ENCODE measurements around the gene RSAD2.
A peak's percentile ranks its signal among the peaks of the same experiment; 100 is the strongest.

RSAD2 gene

DNA sequence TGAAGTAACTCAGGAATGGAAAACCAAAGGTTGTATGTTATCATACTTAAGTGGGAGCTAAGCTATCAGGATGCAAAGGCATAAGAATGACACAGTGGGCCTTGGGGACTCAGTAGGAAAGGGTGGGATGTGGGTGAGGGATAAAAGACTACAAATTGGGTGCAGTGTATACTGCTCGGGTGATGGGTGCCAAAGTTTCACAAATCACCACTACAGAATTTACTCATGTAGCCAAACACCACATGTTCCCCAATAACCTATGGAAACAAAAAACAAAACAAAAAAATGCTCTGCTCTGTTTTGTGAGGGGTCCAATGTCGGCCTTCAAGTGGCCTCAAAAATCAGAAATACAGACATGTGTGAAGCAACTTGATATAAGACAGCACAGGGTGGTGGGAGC, 30.7 kb downstream of the RSAD2 start:
- DNase-seq, result no peak

DNA sequence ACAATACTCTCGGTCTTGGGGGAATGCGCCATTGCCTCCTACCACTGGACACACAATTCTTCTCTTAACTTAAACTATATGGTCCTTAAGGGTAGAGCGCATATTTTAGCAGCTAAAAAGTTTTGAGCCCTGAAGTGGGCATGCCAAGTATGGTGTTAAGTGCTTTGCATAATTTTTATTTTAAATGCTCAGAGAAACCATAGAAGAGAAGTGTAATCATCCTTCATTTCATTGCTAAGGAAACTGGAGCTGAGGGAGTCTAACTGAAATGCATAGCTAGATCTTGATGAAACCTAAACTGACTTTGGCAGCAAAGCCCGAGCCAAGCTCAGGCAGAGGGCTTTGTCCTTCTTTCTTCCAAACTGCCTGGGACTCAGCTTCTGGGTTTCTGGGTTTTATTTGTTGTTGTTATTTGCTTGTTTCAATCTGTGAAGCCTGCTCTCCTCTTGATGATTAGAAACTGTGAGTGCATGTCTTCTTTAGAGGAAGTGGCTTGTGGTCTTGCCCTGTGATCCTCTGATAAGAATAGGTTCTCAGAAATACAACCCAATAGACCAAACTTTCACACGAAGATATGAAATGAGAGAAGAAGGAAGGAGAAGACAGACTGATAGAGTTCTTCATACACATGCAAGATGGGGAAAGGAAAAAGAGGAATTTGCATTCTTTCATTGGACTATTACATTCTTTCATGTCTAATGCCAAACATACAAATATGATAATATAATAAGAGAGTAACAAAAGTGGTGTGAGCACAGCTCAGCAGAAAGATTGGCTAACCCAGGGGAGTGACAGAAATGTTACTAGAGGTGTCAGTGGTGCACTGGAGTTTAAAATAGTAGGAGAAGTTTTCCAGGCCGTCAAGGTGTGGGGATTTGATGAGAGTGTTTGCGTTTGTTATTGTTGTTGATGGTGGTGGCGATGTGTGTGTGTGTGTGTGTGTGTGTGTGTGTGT, 32.1 kb downstream of the RSAD2 start:
- no peak for DNase-seq

DNA sequence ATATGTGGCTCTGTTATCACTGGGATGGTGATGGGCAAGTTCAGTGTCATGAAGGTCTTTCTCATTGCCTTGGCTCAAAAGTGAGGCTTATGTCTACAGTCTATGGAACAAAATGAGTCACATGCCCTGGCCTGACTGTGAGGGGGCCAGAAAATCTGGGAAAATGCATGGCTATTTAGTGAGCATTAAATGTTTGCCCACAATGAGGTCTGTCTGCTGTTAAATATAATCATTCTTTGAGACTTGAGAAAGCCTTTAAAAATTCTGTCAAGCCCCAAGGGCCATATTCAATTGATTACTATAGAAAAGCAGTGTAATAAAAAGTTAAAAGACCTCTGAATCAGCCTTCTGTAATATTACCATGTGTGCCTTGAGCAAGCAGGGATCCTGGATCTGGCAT, 34.1 kb downstream of the RSAD2 start:
- DNase-seq, result no peak

DNA sequence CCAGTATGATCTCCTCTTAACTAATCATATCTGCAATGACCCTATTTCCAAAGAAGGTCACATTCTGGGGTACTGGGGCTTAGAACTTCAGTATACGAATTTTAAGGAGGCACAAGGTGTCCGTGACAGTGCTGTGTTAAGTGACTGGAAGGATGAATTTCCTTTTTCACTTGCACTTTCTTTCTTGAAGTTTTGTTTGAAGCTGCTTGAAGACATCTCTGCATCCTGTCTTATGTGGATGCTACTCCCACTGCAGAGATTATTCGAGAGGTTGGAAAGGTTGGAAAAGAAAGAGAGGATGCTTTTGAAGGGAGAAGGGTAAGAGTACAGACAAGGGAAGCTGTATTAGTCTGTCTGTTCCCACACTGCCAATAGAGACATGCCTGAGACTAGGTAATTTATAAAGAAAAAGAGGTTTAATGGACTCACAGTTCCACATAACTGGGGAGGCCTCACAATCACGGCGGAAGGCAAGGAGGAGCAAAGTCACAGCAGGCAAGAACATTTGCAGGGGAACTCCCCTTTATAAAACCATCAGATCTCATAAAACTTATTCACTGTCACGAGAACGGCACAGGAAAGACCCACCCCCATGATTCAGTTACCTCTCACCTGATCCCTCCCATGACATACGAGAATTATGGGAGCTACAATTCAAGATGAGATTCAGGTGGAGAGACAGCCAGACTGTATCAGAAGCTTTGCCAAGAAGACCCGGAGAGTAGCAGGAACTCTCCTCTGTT, 36.0 kb downstream of the RSAD2 start:
- DNase-seq, result no peak

DNA sequence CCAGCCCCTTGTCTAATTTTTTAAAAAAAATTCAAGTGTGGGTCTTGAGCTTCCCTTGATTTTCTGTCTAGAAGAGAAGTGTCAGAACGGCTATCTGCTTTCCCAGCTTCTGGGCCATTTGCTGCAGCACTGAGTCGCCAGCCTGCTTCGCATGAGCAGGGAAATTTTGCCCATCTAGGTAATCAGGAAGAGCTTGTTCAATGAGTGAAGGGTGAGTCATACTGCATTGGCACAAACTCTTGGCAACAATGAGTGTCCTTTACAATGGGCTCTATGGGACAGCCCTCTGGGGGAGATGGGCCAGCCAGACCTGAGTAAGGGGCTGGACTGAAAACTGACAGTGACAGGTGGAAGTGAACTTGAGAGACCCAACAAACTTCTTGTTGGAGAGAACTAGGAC, 37.3 kb downstream of the RSAD2 start:
- no peak for DNase-seq

DNA sequence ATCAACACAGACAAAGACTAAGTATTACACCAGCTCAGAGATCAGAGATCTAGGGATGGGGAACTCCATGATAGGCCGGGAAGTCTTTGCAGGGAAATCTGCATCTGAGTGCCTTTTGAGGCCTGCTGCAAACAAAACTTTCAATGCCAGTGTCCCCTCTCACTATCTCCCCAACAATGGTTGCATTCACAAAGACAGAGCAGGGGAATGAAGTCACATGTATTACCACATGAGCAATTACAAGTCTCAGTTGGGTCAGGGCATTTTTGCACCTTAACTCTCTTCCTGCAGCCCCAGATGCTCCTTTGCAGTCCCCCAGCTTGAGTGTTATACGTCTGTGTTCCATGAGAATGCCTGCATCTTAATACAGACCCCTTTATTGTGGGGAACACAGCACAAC, 37.8 kb downstream of the RSAD2 start:
- DNase-seq, result no peak

DNA sequence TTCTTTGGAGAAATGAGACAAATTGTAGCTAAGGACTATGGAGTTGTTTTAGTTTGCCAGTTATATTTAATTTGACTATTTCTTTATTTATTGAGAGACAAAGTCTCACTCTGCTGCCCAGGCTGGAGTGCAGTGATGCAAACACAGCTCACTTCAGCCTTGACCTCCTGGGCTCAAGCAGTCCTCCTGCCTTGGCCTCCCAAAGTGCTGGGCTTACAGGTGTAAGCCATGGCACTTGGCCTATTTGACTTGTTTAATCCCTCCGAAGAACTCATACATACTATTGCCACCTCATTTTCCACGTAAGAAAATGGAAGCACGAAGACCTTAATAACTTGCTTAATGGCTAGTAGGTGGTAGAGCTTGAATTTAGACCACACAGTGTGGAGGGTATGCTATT, 38.6 kb downstream of the RSAD2 start:
- no peak for DNase-seq

DNA sequence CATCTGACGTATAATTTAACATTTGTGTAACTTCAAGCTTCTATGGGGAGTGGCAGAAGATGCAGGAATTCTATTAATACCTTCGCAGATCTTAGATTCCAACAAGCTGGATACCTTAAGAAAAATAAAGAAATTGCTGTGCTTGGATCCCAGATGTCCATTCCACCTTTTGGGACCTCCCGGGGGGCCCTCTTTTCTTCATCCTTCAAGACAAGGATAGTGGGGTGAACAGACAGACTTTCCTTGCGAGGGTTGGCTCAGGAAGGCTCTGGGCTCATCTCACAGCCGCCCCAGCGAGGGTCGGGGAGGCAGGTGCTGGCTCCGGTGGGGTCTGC, 39.1 kb downstream of the RSAD2 start:
- DNase-seq, result no peak

DNA sequence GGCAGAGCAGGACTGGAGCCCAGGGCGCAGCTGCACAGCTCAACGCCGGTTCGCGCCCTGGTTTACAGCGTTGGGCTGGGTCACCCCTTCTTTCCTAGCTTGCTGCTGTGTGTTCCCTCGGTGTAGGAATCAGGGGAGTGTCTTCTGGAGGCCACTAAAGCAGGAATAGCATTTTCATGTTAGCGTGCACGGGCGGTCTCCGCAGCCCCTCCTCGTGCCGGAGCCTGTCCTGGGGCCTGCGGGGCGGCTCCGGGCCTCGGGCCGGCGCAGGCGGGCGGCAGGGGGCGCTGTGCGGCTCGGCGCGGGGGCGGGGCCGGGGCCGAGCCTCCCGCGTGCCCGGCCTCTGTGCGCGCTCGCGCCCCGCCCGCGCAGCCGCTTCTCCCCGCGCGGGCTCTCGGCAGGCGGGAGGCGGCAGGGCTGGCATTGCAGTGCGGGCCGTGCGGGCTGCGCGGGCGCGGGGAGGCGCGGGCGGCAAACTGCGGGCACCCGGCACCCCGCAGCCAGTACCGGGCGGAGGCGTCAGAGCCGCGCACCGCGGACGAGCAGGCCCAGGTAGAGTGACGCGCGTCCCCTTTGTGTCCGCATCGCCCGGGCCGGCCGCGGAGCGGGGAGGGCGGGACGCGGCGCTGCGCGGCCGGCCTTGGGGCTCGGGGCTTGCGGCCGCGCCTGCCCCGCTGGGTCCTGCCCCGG, 39.6 kb downstream of the RSAD2 start, which contains the start of gene RNF144A:
TSS of gene RNF144A (plus strand) at position 342 of the 690 bp plus-strand sequence. CDS start 79,515 bp downstream, outside the sequence.
- DNase-seq, result peak; percentile 17

DNA sequence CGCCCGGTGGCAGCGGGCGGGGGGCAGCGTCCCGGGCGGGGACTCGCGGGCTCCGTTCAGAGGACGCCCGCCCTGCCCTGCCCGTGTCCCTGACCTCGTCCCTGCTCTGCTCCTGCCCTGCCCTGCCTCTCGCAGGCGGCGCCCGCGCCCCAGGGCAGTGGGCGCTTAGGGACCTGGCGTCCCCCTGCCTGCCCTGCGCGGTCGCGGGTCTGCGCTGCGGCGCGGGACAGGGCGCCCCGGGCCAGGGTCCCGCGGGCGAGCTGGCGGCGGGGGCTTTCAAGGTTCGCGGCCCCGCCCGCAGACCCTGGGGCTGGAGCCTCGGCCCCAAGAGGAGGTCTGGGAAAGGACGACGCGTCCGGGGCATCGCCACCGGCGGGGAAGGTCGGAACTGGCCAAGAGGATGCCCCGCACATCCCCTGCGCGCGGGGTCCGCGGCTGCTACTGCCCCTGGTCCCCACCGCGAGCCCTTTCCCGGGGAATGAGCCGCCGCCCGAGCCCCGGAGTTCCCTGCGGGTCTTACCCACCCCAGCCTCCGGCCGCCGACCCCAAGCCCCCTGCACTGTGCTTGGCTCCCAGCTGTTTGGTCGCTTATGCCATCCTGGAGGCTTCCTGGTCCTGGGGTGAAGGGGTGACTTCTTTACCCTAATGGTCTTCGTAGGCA, 40.3 kb downstream of the RSAD2 start:
- no peak for DNase-seq

DNA sequence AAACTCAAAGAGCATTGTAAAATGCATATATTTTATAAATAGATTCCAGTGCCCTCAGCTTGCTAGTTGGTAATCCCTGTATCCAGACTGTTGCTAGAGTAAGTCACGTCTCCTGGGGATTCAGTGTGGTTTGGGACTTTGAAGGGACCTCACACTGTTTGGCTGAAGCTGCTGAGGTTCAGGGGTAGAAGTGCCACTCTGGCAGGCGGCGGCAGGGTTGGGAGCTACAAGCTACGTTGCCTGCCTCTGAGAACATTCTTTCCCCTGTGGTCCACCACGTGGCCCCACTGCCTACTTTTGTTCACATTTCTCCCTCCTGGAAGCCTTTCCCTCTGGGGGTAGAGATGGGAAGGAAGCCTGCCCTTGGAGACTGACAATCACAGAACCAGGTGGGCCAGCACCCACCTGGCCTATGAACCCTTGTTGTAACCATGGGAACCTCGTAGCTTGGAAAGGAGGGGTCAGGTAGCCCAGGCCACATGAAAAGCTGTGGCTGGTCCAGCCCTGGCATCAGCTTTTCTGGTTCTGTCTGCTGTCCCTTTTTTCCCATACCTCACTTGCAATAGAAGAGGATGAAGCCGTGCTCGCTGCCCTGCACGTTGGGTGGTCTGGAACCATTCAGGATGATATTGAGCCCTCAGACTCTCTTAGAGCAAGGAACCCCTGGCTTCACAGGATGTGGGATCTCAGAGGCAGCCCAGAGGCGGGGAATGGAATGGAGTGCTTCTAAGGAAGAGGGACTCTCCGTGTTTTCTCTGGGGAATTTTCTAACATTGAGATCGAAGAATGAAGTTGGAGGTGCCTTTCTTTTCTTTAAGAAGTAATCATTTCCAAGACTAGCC, 42.5 kb downstream of the RSAD2 start:
- DNase-seq, result no peak

DNA sequence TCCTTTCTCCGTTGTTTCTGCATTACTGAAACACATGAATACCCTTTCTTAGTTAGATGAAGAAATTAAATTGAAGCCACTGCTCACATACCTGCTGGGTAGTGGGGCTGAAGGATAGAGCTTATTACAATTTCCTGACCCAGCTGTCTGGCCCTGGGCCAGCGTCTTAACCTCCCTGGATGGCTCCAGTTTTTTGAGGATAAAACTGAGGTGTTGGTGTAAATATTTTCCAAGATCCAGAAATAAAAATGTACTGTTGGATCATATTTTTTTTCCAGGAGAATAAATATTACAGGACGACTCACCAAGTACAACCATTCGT, 43.1 kb downstream of the RSAD2 start:
- DNase-seq, result no peak

DNA sequence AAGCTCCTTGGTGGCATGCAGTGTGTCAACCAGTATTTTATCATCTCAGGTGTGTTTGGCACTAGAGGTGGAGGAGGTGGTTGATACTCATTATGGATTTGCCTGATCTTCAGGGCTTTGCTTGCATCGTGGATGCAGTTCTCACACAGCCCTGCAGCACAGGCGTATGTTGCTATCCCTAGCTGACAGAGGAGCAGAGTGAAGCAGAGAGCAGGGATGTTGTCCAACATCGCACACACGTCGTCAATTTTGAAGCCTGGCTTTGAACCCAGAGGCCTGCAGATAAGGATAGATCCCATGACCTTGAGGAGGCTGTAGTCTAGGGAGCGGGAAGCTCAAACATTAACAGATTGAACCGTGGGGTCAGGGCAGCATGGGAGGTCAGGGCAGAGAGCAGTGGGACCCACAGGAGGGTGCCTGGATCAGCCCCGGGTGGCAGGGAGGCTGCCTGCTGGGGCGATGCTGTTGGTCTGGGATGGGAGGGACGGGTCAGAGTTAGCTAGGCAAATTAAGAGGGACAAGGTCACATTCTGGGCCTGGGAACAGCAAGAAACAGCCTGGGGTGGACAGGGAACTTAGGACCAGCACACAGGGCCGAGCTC, 43.8 kb downstream of the RSAD2 start:
- no peak for DNase-seq

DNA sequence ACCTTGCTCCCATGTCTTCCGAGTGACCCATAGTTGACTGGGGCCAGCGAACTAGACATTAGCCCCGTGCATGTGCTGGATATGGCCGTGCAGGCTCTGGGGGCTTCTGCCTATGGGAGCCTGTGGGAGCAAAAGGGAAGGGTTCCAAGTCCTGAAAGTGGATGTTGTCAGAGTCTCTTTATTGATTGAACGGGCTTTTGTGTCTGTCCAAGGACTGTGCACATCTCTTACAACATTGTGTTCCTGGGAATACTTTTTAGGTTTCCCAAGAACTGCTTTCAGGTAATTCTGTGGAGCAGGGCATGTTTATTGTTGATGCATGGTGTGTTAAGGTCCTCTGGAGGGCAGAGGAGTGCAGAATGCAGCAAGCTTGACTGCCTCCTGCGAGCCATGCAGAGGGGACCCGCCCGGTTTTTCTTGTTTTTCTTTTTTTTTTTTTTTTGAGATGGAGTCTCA, 44.7 kb downstream of the RSAD2 start:
- no peak for DNase-seq

DNA sequence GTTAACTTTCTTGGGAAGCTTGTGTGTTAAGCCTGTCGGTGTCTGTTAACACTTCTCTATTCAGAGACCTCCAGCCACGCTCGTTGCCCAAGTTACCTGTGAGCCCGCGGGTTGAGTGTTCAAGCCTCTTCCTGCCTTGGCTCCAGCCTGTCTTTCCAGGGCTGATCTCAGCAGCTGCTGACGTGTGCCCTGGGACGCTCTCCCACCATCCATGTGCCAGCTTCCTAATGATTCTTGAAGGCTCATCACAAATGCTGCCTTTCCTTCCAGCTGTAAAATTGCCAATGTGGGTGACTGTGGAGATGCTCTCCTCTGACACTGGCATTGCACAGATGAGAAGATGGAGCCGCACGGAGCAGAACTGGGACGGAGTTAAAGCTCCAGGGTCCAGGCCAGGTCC, 45.7 kb downstream of the RSAD2 start:
- no peak for DNase-seq

DNA sequence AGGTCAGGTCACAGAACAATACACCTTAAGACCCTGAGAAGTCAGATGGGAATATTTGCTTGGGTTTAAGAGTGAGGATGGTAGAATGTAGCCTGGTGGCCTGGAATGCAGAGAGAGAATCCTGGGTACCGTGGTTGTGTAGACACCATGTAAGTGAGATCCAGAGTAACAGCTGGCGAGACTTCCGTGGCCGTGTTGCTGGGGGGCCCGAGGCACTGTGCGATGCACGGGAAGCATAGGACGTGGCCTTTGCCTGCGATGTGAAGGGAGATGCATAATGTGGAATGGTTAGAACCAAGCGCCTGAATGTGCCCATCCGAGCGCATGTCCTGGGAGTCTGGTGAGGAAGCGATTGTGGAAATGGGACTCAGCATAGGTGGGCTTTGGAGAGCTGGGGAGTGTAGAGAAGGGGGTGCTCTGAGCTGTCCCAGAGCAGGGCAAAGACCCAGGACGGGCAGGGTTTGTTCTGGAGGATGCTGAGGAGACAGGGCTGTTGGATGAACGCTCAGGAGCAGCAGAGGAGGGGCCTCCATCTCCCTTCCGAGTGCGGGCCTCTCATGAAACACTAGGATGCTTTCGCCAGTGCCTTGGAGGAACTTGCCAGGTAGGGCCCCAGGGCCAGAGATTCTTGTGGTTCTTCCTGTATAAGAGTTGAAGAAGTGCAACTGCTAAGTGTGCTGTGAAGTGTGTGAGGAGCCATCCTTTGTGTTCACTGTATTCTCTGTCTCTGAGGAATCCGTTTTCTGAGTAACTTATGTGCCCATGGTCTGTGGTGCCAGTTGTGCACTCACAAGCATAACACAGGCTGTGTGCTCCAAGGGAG, 46.7 kb downstream of the RSAD2 start:
- DNase-seq, result no peak

DNA sequence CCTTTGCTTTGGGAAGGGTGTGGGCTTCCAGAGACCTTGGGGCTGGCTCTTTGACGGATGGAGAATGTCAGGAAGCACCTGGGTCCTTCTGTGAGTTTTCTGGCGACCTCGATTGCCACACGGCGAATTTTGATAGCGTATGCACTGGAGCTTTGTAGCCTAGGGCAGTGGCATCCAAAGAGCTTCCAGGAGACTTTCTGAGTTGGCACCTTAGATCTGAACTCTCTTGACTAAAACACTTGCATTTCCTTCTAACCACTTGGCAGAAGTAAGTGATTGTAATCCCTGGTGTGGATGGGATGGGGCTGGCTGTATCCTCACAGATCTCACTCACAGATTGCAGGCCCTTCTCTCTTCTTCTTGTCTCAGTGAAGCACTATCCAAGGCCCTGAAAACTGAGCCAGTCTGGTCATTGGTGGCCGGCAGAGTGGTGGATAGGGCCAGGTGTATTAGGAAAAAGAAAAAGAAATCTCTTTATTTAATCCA, 47.4 kb downstream of the RSAD2 start:
- no peak for DNase-seq

DNA sequence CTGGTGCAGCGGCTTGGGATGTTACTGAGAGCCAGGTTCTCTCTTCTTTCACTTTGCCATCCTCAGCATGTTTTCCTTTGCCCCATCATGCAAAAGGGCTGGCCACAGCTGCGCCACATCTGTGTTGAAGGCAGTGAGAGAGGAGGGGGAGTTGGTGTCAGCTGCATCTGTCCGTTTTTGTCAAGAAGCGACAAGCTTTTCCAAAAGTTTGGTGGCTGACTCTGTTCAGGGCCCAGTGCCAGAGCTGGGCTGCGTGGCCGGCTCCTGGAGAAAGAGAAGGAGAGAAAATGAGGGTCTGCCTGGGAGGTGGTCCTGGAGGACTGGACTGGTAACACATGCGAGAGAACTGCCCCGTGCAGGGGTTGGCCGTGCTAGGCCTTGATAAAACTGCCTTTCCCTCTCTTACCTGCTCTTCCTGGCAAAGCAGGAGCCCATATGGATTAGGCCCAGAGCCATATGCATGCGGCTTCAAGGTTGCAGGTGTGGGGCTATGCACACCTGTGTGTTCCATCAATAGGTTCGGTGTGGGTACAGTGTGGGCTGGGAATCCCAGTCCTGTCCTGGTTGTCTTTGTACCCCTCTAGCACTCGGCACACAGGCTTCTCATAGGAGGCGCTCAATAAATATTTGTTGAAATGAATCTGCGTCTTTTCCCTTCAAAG, 48.6 kb downstream of the RSAD2 start:
- DNase-seq, result no peak

DNA sequence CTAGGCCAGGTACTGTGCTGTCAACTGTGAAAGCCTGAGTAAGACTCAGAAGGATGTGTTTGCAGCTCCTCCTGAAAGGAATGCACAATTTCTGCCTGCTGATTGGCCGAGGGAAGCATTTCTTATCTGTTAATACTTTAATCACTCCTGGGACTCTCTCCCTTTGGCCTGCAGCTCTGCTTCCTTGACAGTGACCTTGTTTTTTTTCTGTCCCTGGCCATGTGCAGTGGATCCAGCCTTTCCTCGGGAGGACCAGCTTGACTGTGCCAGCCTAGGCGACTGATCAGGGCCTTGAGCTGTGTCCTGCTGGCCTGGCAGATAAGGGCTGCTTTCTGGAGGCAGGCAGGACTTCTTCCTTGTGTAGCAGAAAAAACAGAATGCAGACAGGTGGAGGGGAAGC, 49.6 kb downstream of the RSAD2 start:
- DNase-seq, result no peak

DNA sequence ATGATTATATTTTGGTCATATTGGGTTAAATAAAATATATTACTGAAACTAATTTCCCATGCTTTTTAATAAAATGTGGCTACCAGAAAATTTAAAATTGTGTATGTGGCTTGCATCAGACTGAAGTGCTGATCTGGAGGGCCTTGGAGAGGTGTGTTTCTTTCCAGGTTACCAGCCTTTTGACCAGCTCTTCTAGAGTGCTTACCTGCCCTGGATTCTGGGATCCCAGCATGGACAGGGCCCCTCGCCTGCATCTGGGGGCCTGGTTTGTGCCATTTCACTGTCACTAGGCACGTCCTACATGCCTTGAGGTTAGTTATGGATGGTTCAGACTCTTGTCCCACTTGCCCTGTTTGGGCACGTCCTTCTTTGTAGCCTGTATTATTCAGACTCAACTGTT, 50.2 kb downstream of the RSAD2 start:
- no peak for DNase-seq

Data from GOT3 (cell line).